22Rv1 (cell line): ENCODE data around the gene SERGEF.

Experiments
- H3K27ac ChIP-seq: fragments of 450-650 bp; 2 replicates; pipeline ENCODE4 v1.5.1; 2017
- CTCF ChIP-seq: fragments of 450-650 bp; IDR thresholded peaks from 2 replicates; pipeline ENCODE4 v1.5.1; 2017; ENCODE audit warnings: mild to moderate bottlenecking
- ZFX ChIP-seq: fragments of 450-650 bp; IDR thresholded peaks from 2 replicates; pipeline ENCODE4 v1.6.1; 2017; ENCODE audit warnings: antibody characterized with exemption, borderline replicate concordance

Gene SERGEF

GRCh38 chr11:17861036-17861755 lies 151.7 kb downstream of the SERGEF start:
- TF ChIP-seq CTCF (no peak), ZFX (no peak)
- no peak overlapping the region for H3K27ac ChIP-seq

- no peak overlapping the region for H3K27ac ChIP-seq
- TF ChIP-seq ZFX (no peak), CTCF (no peak)
These were observed 153.3 kb downstream of the SERGEF start for GRCh38 chr11:17859552-17859951.

- H3K27ac ChIP-seq: no peak overlapping the region
- TF ChIP-seq ZFX (no peak), CTCF (no peak)
These were observed 157.1 kb downstream of the SERGEF start for GRCh38 chr11:17855531-17856290.

GRCh38 chr11:17853280-17853679 lies 159.6 kb downstream of the SERGEF start:
- no peak overlapping the region for H3K27ac ChIP-seq
- no peak for TF ChIP-seq CTCF
- TF ChIP-seq ZFX: no peak

GRCh38 chr11:17852246-17852645 lies 160.6 kb downstream of the SERGEF start:
- TF ChIP-seq CTCF (no peak), ZFX (no peak)
- no peak overlapping the region for H3K27ac ChIP-seq

GRCh38 chr11:17851697-17852096 lies 161.2 kb downstream of the SERGEF start:
- TF ChIP-seq ZFX (no peak), CTCF (no peak)
- H3K27ac ChIP-seq: no peak overlapping the region

- TF ChIP-seq ZFX: no peak
- TF ChIP-seq CTCF: no peak
These were observed 162.5 kb downstream of the SERGEF start for GRCh38 chr11:17850336-17850735.

More at GRCh38 chr11:17850336-17850735, 162.5 kb downstream of the SERGEF start:
- no peak overlapping the region for H3K27ac ChIP-seq
